Measurements from ENCODE around the gene CPHXL.

- TF ChIP-seq ZNF565 (CRISPR knock-in tag; conservative IDR thresholded peaks at IDR 0.05; ENCODE audit: low read depth), result no peak
- TF ChIP-seq, protein P1, sequence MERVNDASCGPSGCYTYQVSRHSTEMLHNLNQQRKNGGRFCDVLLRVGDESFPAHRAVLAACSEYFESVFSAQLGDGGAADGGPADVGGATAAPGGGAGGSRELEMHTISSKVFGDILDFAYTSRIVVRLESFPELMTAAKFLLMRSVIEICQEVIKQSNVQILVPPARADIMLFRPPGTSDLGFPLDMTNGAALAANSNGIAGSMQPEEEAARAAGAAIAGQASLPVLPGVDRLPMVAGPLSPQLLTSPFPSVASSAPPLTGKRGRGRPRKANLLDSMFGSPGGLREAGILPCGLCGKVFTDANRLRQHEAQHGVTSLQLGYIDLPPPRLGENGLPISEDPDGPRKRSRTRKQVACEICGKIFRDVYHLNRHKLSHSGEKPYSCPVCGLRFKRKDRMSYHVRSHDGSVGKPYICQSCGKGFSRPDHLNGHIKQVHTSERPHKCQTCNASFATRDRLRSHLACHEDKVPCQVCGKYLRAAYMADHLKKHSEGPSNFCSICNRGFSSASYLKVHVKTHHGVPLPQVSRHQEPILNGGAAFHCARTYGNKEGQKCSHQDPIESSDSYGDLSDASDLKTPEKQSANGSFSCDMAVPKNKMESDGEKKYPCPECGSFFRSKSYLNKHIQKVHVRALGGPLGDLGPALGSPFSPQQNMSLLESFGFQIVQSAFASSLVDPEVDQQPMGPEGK (CRISPR knock-in tag; IDR thresholded peaks at IDR 0.05; ENCODE audit: borderline replicate concordance), result no peak
- TF ChIP-seq TCF4 (CRISPR knock-in tag; IDR thresholded peaks at IDR 0.05; ENCODE audit: borderline replicate concordance), result no peak
- TF ChIP-seq CSDC2 (CRISPR knock-in tag; IDR thresholded peaks at IDR 0.05), result no peak
- TF ChIP-seq, protein P2, sequence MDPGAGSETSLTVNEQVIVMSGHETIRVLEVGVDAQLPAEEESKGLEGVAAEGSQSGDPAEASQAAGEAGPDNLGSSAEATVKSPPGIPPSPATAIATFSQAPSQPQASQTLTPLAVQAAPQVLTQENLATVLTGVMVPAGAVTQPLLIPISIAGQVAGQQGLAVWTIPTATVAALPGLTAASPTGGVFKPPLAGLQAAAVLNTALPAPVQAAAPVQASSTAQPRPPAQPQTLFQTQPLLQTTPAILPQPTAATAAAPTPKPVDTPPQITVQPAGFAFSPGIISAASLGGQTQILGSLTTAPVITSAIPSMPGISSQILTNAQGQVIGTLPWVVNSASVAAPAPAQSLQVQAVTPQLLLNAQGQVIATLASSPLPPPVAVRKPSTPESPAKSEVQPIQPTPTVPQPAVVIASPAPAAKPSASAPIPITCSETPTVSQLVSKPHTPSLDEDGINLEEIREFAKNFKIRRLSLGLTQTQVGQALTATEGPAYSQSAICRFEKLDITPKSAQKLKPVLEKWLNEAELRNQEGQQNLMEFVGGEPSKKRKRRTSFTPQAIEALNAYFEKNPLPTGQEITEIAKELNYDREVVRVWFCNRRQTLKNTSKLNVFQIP (CRISPR knock-in tag; IDR thresholded peaks at IDR 0.05; ENCODE audit: borderline replicate concordance, low read depth), result no peak
- no peak for TF ChIP-seq ZFP3 (CRISPR knock-in tag; IDR thresholded peaks at IDR 0.05)
- TF ChIP-seq CREB5 (CRISPR knock-in tag; IDR thresholded peaks at IDR 0.05; ENCODE audit: low read depth), result no peak
- no peak for TF ChIP-seq TOX (CRISPR knock-in tag; IDR thresholded peaks at IDR 0.05; ENCODE audit: borderline replicate concordance)
- TF ChIP-seq ARNTL (CRISPR knock-in tag; IDR thresholded peaks at IDR 0.05; ENCODE audit: borderline replicate concordance, low read depth), result no peak
- no peak for TF ChIP-seq ZNF70 (CRISPR knock-in tag; IDR thresholded peaks at IDR 0.05)
- no peak for TF ChIP-seq ESRRG (CRISPR knock-in tag; IDR thresholded peaks at IDR 0.05)
- no peak for TF ChIP-seq BACH2 (CRISPR knock-in tag; IDR thresholded peaks at IDR 0.05; ENCODE audit: borderline replicate concordance)
These were observed 15.9 kb downstream of the CPHXL start for GRCh38 chr16:75710344-75710743.
